SK-N-DZ (cell line): ENCODE data around the gene DDAH2. TPM values are rescaled to one million over a fixed set of nuclear protein-coding genes. Genes with fewer than 3 reads are reported as not detected.

Source experiments
- DNase-seq: peaks from one replicate; pipeline ENCODE4 v3.0.0-alpha.2; 2015; ENCODE audit warnings: low spot score
- polyA plus RNA-seq, 2 experiments: library from polyadenylated mRNA; depleted of rRNA; stranded (reverse); fragments of >200 nt; gene quantifications; 2 replicates each; pipeline ENCODE4 v1.2.3, GENCODE V29; 2014

The DDAH2 gene, protein sequence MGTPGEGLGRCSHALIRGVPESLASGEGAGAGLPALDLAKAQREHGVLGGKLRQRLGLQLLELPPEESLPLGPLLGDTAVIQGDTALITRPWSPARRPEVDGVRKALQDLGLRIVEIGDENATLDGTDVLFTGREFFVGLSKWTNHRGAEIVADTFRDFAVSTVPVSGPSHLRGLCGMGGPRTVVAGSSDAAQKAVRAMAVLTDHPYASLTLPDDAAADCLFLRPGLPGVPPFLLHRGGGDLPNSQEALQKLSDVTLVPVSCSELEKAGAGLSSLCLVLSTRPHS
- polyA plus RNA-seq (2014; cell fraction: cytosol; rRNA removed): 96.6 and 118 TPM in 2 replicates
- 46.3 and 70.4 TPM in 2 replicates for polyA plus RNA-seq (2014; cell fraction: nucleus; rRNA removed)

DNA sequence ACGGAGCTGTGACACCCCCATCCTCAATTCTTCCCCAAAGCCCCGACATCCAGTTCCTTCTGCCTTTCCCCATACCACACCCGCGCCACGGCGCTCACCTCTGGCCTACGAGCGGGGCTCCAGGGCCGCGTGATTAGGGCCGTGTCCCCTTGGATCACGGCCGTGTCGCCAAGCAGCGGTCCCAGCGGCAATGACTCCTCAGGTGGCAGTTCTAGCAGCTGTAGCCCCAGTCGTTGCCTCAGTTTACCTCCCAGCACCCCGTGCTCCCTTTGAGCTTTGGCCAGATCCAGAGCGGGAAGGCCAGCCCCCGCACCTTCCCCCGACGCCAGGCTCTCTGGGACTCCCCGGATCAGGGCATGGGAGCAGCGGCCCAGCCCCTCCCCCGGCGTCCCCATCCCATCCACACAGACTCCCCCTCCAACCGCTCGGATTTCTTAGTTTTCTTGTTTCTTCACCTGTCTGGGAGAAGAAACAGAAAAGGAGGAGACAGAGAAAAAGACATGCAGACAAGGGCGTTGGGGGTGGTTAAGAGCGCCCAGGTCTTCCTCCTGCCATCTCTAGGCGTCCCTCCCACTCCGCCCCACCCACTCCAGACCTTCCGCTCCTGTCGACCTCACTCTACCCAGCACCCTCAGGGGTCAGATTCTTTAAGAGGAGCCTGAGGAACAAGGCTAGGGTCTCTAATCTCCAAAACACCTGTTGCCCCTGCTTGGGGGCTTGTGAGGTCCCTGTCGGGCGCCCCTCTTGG is at the start of gene DDAH2:
TSS of gene DDAH2 (minus strand) at position 533 of the 748 bp plus-strand sequence. CDS start at position 395, 138 bp downstream.
- no peak for DNase-seq

DNA sequence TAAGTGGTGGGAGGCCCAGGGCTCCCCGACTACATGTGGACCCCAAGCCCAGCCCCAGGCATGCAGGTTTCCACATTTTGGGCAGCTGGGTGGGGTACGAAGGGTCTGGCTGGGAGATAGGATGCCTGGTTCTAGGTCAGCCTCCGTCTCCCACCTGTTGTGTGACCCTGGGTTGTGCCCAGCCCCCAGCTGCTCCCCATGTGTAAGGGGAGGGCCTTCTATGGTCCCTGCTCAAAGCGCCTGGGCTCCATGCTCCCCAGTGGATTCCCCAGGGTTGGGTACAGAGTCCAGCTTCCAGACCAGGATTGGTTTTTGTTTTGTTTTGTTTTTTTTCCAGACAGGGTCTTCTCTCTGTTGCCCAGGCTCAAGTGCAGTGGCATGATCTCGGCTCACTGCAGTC is 49.1 kb upstream of the DDAH2 start:
- no peak for DNase-seq

GRCh38 chr6:31777667-31778050 is 48.6 kb upstream of the DDAH2 start:
- no peak for DNase-seq

DNA sequence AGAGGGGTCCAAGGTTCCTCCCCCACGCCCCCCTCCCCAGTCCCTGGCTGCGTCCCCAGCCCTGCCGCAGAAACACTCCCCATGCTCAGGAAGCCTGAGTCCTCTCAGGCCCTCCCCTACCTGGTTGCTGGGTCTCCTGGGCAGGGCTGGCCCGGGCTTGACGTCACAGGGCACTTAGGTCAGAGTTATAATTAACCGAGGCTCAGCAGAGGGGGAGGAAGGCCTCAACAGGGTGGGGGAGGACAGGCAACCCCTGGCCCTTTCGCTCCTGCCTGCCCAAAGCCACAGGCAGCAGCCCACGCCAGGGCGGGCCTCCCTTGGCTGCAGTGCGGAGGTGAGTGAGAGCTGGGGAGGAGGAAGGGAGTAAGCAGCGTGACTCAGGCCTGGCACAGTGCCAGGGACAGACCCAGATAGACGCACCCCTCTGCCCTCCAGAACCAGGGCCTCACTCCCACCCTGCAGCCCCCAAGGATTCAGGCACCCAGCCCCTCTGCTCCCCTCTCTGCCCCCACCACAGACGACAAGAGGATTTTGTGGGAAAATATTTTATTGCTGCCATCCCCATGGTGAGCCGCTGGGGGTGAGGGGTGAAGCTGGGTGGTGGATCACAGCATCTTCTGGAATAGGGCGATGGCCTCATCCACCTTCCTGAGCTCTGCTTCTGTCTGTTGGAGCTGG is 48.0 kb upstream of the DDAH2 start, which contains the start of gene VWA7:
TSS of gene VWA7 (minus strand) at position 340 of the 678 bp plus-strand sequence. CDS start 549 bp downstream, outside the sequence.
- DNase-seq: peak; percentile 54

- DNase-seq: peak; percentile 31
Measured at GRCh38 chr6:31776485-31776988, 47.4 kb upstream of the DDAH2 start.

GRCh38 chr6:31775633-31776484 is 46.8 kb upstream of the DDAH2 start:
- DNase-seq: no peak

DNA sequence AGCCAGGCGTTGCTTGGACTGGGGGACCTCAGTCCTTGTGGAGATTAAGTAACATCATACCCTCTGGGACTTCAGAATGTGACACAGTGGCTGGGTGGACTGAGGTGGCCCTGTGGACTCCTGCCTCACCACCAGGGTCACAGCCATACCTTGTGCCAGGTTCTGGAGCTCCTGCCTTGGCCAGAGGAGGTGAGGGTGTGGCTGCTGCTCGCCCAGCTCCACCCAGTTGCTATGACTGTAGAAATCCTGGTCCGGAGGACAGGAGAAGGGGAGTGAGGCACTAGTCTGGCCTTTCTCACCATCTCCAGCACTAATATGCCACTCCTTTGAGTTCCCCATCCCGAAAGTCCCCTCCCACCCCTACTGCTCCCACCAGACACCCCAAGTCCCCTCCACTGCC is 46.1 kb upstream of the DDAH2 start:
- no peak for DNase-seq

- DNase-seq: no peak
Measured at GRCh38 chr6:31771992-31772358, 42.9 kb upstream of the DDAH2 start.

GRCh38 chr6:31770860-31771259 is 41.8 kb upstream of the DDAH2 start:
- DNase-seq: no peak

- DNase-seq: peak; percentile 72
Measured at GRCh38 chr6:31769684-31770371, 40.7 kb upstream of the DDAH2 start.

GRCh38 chr6:31768363-31769257 is 39.5 kb upstream of the DDAH2 start:
- no peak for DNase-seq

DNA sequence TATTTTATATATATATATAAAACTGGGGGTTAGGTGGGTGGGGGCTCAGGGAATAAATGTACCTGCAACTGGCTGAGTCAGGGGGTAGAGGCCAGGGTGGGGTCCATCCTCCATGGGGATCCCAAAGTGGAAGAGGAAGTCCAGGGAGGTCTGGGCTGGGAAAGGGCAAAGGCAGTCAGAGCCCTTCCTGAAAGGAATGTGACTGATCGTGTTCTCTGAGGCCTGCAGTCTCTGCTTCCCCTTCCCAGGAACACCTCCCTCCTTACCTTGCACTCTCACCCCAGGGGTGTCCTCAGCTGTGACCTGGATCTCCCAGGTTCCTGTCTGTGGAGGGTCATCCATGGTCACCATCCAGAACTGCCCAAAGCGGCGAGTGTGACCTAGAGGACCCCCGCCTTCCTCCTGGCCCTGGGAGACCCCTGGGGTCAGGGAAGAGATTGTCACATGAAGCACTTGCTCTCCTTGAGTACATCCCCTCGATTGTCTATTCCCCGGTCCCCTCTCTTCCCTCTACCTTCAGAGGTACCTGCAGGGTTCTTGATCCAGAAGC is 38.1 kb upstream of the DDAH2 start:
- DNase-seq: no peak

DNA sequence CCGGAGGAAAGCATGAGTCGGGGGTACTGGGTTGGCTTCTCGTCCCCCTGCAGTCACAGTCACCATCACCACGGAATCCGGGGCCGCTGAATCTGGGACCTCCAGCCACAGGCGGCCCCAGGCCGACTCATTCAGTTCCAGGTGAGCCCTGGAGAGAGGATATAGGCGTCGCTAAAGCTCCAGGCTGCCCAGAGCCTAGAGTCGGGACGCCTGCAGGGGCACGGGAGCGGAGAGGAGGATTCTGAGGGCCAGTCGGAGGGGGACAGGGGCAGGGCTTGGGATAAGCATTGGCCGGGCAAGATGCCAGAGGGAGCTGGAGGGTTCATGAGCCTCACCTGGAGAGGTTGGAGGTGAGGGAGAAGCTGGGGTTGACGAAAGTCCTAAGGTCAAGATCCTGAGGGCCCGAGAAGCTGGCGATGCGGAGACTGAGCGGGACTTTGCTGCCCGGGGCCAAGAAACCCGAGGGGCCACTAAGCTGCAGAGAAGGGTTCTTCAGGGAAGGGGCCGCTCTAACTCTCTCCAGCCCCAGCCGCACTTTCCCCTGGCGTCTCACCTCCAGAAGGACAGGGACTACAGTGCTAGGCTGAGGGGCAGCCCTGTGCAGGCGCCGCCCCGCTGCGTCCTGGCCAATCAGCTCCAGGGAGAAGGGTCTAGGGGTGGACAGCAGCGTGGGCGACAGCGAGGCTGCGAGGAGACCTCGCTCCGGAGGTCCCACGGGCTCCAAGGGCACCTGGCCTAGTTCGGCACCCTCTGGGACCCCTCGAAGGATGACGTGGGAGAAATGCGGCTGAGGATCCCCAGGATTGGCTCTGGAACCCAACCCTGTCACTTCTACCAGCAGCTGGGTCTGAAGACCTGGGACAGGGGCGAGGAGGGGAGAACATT is 37.1 kb upstream of the DDAH2 start:
- no peak for DNase-seq

GRCh38 chr6:31765559-31765909 is 36.4 kb upstream of the DDAH2 start:
- DNase-seq: no peak

- DNase-seq: no peak
Measured at GRCh38 chr6:31764198-31764597, 35.1 kb upstream of the DDAH2 start.

GRCh38 chr6:31763619-31763940 is 34.5 kb upstream of the DDAH2 start:
- DNase-seq: no peak

DNA sequence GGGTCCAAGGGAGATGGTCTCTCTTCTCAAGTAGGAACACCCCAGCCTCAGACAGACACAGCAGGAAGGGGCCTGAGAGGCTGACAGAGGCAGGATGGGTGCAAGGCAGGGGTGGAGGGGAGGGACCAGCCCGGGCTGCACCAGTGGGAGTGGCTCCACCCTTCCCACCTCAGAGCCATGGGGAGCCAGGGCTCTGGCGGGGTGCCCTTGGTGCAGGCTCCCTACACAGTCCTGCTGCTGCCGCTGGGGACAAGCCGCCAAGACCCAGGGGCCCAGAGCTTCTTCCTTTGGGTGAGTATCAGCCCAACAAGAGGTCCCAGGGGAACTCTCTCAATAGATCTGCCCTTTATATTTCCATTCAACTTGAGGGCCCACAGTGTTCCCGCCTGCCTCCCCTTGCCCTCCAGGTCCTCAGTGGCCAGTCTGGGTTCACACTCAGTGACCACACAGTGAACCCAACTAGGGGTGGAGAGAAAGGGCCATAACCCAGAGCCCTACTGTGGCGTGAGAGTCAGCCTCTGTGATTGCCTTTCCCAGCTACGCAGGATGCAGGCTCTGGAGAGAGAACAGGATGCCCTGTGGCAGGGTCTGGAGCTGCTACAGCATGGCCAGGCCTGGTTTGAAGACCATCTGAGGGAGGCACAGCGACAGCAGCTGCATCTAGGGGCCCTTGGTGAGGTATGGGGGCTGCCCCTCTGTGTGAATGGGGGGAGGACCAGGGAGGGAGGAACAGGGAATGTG is 33.9 kb upstream of the DDAH2 start:
- no peak for DNase-seq

DNA sequence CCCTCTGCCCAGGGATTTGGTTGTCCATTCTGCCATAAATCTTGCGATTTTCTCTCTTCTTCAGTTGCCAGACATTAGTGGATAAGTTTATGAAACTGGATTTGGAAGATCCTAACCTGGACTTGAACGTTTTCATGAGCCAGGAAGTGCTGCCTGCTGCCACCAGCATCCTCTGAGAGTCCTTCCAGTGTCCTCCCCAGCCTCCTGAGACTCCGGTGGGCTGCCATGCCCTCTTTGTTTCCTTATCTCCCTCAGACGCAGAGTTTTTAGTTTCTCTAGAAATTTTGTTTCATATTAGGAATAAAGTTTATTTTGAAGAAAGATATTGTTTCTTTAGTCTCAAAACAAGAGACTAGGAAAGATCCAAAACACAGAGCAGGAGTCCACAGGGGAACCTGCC is 33.3 kb upstream of the DDAH2 start, which contains the start of gene SAPCD1:
TSS of gene SAPCD1 (plus strand) at position 301 of the 400 bp plus-strand sequence. CDS start 399 bp downstream, outside the sequence.
- DNase-seq: no peak
